Tibial nerve (tissue), 4 donors: ENCODE results near the gene RAB34.

Experiments used
- EP300 ChIP-seq, 2 donors: sonication (generic); formaldehyde crosslinking; IDR thresholded peaks; one replicate each; pipeline ENCODE4 v1.6.1; 2017; ENCODE audit warnings: antibody characterized with exemption in 2 of 2, mild to moderate bottlenecking in 1 of 2
- POLR2A ChIP-seq, 2 donors: fragments of 450-650 bp; IDR thresholded peaks; one replicate each; pipeline ENCODE4 v1.6.1; 2017; ENCODE audit warnings: antibody characterized with exemption in 2 of 2, mild to moderate bottlenecking in 2 of 2, moderate library complexity in 2 of 2
- TF ChIP-seq, protein P1 (sequence below), 5 experiments: fragments of 200-600 bp in 3 of 5; fragments of 450-650 bp in 2 of 5; sonication (generic) in 3 of 5; IDR thresholded peaks; one replicate each; pipeline ENCODE4 v1.5.1; 2016 to 2019; ENCODE audit warnings: antibody characterized with exemption in 5 of 5, mild to moderate bottlenecking in 3 of 5, moderate library complexity in 2 of 5

DNA sequence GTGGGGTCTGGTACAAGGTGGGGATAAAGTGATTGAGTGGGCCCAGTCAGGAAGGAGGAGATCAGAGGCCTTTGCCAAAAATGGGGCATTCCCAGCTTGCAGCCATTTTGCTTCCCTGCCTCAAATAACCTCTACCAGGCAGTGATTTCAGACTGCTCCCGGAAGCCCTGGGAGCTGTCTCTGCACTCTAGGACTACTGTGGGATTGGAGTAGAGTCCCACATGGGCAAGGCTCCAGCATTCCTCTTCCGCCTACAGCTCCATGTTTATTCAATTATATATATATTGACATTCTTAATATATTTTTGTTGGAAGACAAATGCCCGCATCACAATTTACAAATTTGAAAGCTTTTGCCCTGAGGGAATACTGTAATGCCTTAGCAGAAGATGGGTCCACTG lies 42.2 kb downstream of the RAB34 start:
- TF ChIP-seq, protein P1, sequence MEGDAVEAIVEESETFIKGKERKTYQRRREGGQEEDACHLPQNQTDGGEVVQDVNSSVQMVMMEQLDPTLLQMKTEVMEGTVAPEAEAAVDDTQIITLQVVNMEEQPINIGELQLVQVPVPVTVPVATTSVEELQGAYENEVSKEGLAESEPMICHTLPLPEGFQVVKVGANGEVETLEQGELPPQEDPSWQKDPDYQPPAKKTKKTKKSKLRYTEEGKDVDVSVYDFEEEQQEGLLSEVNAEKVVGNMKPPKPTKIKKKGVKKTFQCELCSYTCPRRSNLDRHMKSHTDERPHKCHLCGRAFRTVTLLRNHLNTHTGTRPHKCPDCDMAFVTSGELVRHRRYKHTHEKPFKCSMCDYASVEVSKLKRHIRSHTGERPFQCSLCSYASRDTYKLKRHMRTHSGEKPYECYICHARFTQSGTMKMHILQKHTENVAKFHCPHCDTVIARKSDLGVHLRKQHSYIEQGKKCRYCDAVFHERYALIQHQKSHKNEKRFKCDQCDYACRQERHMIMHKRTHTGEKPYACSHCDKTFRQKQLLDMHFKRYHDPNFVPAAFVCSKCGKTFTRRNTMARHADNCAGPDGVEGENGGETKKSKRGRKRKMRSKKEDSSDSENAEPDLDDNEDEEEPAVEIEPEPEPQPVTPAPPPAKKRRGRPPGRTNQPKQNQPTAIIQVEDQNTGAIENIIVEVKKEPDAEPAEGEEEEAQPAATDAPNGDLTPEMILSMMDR (IDR thresholded peaks at IDR 0.05): no peak
- TF ChIP-seq POLR2A (IDR thresholded peaks at IDR 0.05): no peak
- TF ChIP-seq EP300 (IDR thresholded peaks at IDR 0.05): no peak
